Endothelial cell of umbilical vein (primary cell): ENCODE data around the gene GALNT10. TPM values are rescaled to one million over a fixed set of nuclear protein-coding genes. Genes with fewer than 3 reads are reported as not detected.

Experiments
- BruUV-seq: library from RNA; stranded (reverse); fragments of 400-500 nt; replicated peaks from 2 replicates; lab custom pipeline; 2021; lab: Mats Ljungman, UMichigan
- CTCF ChIA-PET: fragments of 300-600, 350-600 bp; sonication (Branson Sonifier 250); formaldehyde crosslinking; loops from one replicate; lab custom pipeline; 2021; ENCODE audit warnings: antibody characterized with exemption, inconsistent platforms; lab: Charles Lee
- POLR2A ChIA-PET: fragments of 300-600, 350-600 bp; sonication (Branson Sonifier 250); formaldehyde crosslinking; loops from one replicate; lab custom pipeline; 2021; ENCODE audit warnings: antibody characterized with exemption, inconsistent platforms; lab: Charles Lee
- DNase-seq: peaks from one replicate; pipeline ENCODE4 v3.0.0-alpha.2; 2011; ENCODE audit warnings: low read depth, low spot score
- FAIRE-seq: peaks from 2 replicates; lab custom pipeline; 2011; peaks lifted over from hg19 to GRCh38; lab: Jason Lieb, UNC
- H2AFZ ChIP-seq: 2 replicates; pipeline ENCODE4 v1.6.0; 2012; ENCODE audit warnings: low read depth, low read length, control low read depth, inconsistent platforms
- H3K27ac ChIP-seq: 2 replicates; pipeline ENCODE4 v1.5.1; 2011; ENCODE audit warnings: low read depth, mild to moderate bottlenecking, control low read depth, low read length, moderate library complexity; ENCODE audit not compliant: insufficient read depth
- H3K27me3 ChIP-seq, 2 experiments: 2 replicates each; pipeline versions ENCODE4 v1.6.0 to v1.6.1; 2011; ENCODE audit warnings: low read length in 2 of 2, mixed read lengths in 1 of 2; ENCODE audit not compliant: control insufficient read depth in 2 of 2, insufficient read depth in 2 of 2
- H3K36me3 ChIP-seq, 2 experiments: 2 replicates in 1 of 2; 3 replicates in 1 of 2; pipeline ENCODE4 v1.5.1; 2011; ENCODE audit warnings: low read length in 2 of 2, mild to moderate bottlenecking in 1 of 2, moderate library complexity in 1 of 2; ENCODE audit not compliant: control insufficient read depth in 2 of 2, insufficient read depth in 2 of 2; ENCODE audit errors: extremely low read depth in 1 of 2
- H3K4me1 ChIP-seq: 3 replicates; pipeline ENCODE4 v1.5.1; 2011; ENCODE audit warnings: mild to moderate bottlenecking, low read length; ENCODE audit not compliant: control insufficient read depth, insufficient read depth; ENCODE audit errors: extremely low read depth
- H3K4me2 ChIP-seq: 2 replicates; pipeline ENCODE4 v1.6.1; 2011; ENCODE audit warnings: low read length, control low read depth, mixed read lengths; ENCODE audit not compliant: insufficient read depth
- H3K4me3 ChIP-seq, 3 experiments: fragments of 200-600 bp in 1 of 3; sonication (generic), shearing (Covaris generic) in 1 of 3; replicated peaks in 1 of 3; 2 replicates each; pipeline ENCODE4 v1.5.1; 2011 to 2016; ENCODE audit warnings: control low read depth in 3 of 3, low read length in 3 of 3, mild to moderate bottlenecking in 2 of 3, inconsistent platforms in 1 of 3, low read depth in 1 of 3, moderate library complexity in 1 of 3; ENCODE audit not compliant: insufficient read depth in 1 of 3
- H3K79me2 ChIP-seq: 2 replicates; pipeline ENCODE4 v1.6.0; 2012; ENCODE audit warnings: low read length, inconsistent platforms; ENCODE audit not compliant: control insufficient read depth, insufficient read depth
- H3K9ac ChIP-seq: replicated peaks from 2 replicates; pipeline ENCODE3; 2011; ENCODE audit warnings: low read length, control low read depth; ENCODE audit not compliant: insufficient read depth; ENCODE audit errors: extremely low read depth
- H3K9me1 ChIP-seq: replicated peaks from 3 replicates; pipeline ENCODE4 v1.6.0; 2011; ENCODE audit warnings: mild to moderate bottlenecking, low read length; ENCODE audit not compliant: control insufficient read depth, insufficient read depth; ENCODE audit errors: extremely low read depth
- H3K9me3 ChIP-seq: replicated peaks from 2 replicates; pipeline ENCODE4 v1.5.1; 2012; ENCODE audit warnings: low read length, inconsistent platforms; ENCODE audit not compliant: control insufficient read depth, insufficient read depth
- H4K20me1 ChIP-seq: replicated peaks from 2 replicates; pipeline ENCODE3; 2011; ENCODE audit warnings: mild to moderate bottlenecking, low read length; ENCODE audit not compliant: control insufficient read depth, insufficient read depth; ENCODE audit errors: extremely low read depth
- EZH2 ChIP-seq: IDR thresholded peaks from 2 replicates; pipeline ENCODE4 v1.6.1; 2012; ENCODE audit warnings: borderline replicate concordance, low read depth, mild to moderate bottlenecking, moderate library complexity, low read length, inconsistent platforms; ENCODE audit not compliant: severe bottlenecking
- FOS ChIP-seq: IDR thresholded peaks from 2 replicates; pipeline ENCODE4 v1.6.1; 2011; ENCODE audit warnings: mild to moderate bottlenecking, low read length, moderate library complexity, borderline replicate concordance; ENCODE audit not compliant: insufficient read depth
- GATA2 ChIP-seq: IDR thresholded peaks from 2 replicates; pipeline ENCODE4 v1.7.0; 2011; ENCODE audit warnings: low read depth, mild to moderate bottlenecking, moderate library complexity, mixed read lengths, low read length; ENCODE audit not compliant: insufficient read length, insufficient read depth
- JUN ChIP-seq: IDR thresholded peaks from 2 replicates; pipeline ENCODE4 v1.6.1; 2011; ENCODE audit warnings: borderline replicate concordance, low read depth; ENCODE audit not compliant: insufficient read length, insufficient read depth
- MAX ChIP-seq: IDR thresholded peaks from 2 replicates; pipeline ENCODE4 v1.6.1; 2011; ENCODE audit not compliant: insufficient read depth, insufficient read length
- MYC ChIP-seq: IDR thresholded peaks from one replicate; pipeline ENCODE4 v1.6.1; 2011; ENCODE audit warnings: mild to moderate bottlenecking, low read depth, low read length
- POLR2A ChIP-seq: IDR thresholded peaks from 2 replicates; pipeline ENCODE4 v1.6.1; 2012; ENCODE audit warnings: low read depth, mild to moderate bottlenecking, control low read depth, low read length
- POLR2AphosphoS5 ChIP-seq: IDR thresholded peaks from 2 replicates; pipeline ENCODE4 v1.6.1; 2012; ENCODE audit warnings: low read depth, mild to moderate bottlenecking, control low read depth, low read length, moderate library complexity; ENCODE audit not compliant: insufficient read depth
- dilution Hi-C: fragments of 300-500 bp; cut with MboI; formaldehyde crosslinking; loops from one replicate; pipeline ENCODE4 v1.15.0; 2019; ENCODE audit warnings: low sequenced_read_pairs; ENCODE audit not compliant: extremely low pct_ligation_motif_present
- intact Hi-C: fragments of 100-400 bp; cut with micrococcal nuclease; formaldehyde crosslinking; loops from one replicate; pipeline ENCODE4 v1.10.0; 2022
- polyA plus RNA-seq, 4 experiments: library from polyadenylated mRNA; depleted of rRNA in 3 of 4; stranded (reverse) in 3 of 4; unstranded in 1 of 4; fragments of >200 nt; gene quantifications; 2 replicates each; pipeline versions ENCODE4 v1.2.1 to v1.2.3, GENCODE V29; 2011 to 2012; ENCODE audit warnings: missing spikeins in 1 of 4
- total RNA-seq: library from RNA; stranded (reverse); gene quantifications from 2 replicates; pipeline ENCODE4 v1.2.3, GENCODE V29; 2021
- TF ChIP-seq, protein P1 (sequence below), 2 donors: IDR thresholded peaks; 1 replicate in 1 of 2; 2 replicates in 1 of 2; pipeline ENCODE4 v1.5.1; 2011; ENCODE audit warnings: low read length in 2 of 2, mild to moderate bottlenecking in 2 of 2, moderate library complexity in 2 of 2, control low read depth in 1 of 2, inconsistent platforms in 1 of 2, low read depth in 1 of 2; ENCODE audit not compliant: insufficient read depth in 1 of 2; ENCODE audit errors: extremely low read depth in 1 of 2

GALNT10 gene
- total and polyA plus RNA-seq, 2 donors (not counting 3 experiments of a cell fraction or from before 2014, with no cell fraction given): 70.2 to 77.6 TPM

DNA sequence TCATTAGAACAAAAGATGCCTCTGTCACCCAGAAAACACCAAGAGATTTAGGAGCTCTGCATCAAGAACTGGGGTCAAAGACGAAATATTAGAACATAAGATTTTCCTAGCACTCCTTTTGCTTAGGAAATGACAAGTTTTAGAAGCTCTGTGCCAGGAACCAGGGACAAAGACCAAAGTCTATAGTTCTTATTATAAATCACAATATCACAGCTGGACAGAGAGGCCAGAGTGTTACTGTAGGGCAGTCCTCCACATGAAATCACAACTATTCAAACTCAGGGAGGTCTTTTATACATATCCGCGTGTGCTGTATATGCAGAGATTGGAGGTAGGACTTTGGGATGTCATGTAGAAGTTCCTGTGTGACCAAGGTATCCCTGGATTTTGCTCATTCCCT, 138.5 kb downstream of the GALNT10 start:
- no TSS peak for BruUV-seq
- Histone ChIP-seq H3K9me3 (no peaks in the 10 kb centered on the region), H3K9ac (no peak overlapping the region), H3K4me3 (no peak overlapping the region), H3K9me1 (no peaks in the 10 kb centered on the region), H4K20me1 (no peaks in the 10 kb centered on the region), H3K4me2 (no peak overlapping the region), H3K27me3 (no peaks in the 10 kb centered on the region), H3K79me2 (no peaks in the 10 kb centered on the region), H3K4me1 (no peaks in the 10 kb centered on the region), H3K36me3 (peaks cover 0 to 4% of the 10 kb centered on the region in 2 experiments), H2AFZ (no peak overlapping the region), H3K27ac (no peak overlapping the region)
- dilution Hi-C loops (no loop called here), intact Hi-C loops (no loop called here)
- no peak for TF ChIP-seq JUN
- no peak for TF ChIP-seq MYC
- TF ChIP-seq, protein P1, sequence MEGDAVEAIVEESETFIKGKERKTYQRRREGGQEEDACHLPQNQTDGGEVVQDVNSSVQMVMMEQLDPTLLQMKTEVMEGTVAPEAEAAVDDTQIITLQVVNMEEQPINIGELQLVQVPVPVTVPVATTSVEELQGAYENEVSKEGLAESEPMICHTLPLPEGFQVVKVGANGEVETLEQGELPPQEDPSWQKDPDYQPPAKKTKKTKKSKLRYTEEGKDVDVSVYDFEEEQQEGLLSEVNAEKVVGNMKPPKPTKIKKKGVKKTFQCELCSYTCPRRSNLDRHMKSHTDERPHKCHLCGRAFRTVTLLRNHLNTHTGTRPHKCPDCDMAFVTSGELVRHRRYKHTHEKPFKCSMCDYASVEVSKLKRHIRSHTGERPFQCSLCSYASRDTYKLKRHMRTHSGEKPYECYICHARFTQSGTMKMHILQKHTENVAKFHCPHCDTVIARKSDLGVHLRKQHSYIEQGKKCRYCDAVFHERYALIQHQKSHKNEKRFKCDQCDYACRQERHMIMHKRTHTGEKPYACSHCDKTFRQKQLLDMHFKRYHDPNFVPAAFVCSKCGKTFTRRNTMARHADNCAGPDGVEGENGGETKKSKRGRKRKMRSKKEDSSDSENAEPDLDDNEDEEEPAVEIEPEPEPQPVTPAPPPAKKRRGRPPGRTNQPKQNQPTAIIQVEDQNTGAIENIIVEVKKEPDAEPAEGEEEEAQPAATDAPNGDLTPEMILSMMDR (IDR thresholded peaks at IDR 0.05; ENCODE audit: extremely low read depth in 1 of 2, insufficient read depth in 1 of 2, low read depth in 1 of 2, low read length in 2 of 2): no peak
- no peak for TF ChIP-seq MAX
- no peak for TF ChIP-seq POLR2AphosphoS5
- no peak for TF ChIP-seq EZH2
- TF ChIP-seq POLR2A: no peak
- TF ChIP-seq FOS: no peak
- no peak for TF ChIP-seq GATA2
- FAIRE-seq (no peak), DNase-seq (no peak)
- CTCF ChIA-PET: interaction anchor here (1.8 kb wide), 1 partner anchor 139 kb away, joined by 3 read pairs; the partner anchor contains the start of gene GALNT10
- POLR2A ChIA-PET: no interaction called here
